Activated B cell treated with CpG ODN at 0.5 μM for 24 hours (primary cell): ENCODE data around the gene SMCR8. TPM values are rescaled to one million over a fixed set of nuclear protein-coding genes. Genes with fewer than 3 reads are reported as not detected.

ENCODE experiments used
- ATAC-seq: fragments of 200-7000 bp; cut with Tn5 transposase; one replicate; pipeline ENCODE4 v1.10.0; 2021; ENCODE audit warnings: low read depth, mild to moderate bottlenecking, moderate library complexity
- CTCF ChIA-PET: fragments of 350-600 bp; sonication (Branson Sonifier 250); formaldehyde crosslinking; loops from one replicate; lab custom pipeline; 2021; ENCODE audit warnings: antibody characterized with exemption; lab: Charles Lee
- POLR2A ChIA-PET: fragments of 350-600 bp; sonication (Branson Sonifier 250); formaldehyde crosslinking; loops from one replicate; lab custom pipeline; 2021; ENCODE audit warnings: antibody characterized with exemption; lab: Charles Lee
- DNase-seq: peaks from one replicate; pipeline ENCODE4 v3.0.0; 2022
- H3K27ac Mint-ChIP-seq: one replicate; pipeline ENCODE4 v1.8.0; 2020; ENCODE audit warnings: mixed read lengths
- H3K27me3 Mint-ChIP-seq: one replicate; pipeline ENCODE4 v1.8.0; 2021; ENCODE audit warnings: mixed read lengths
- H3K36me3 Mint-ChIP-seq: one replicate; pipeline ENCODE4 v1.8.0; 2021; ENCODE audit warnings: low read depth, mixed read lengths
- H3K4me1 Mint-ChIP-seq: one replicate; pipeline ENCODE4 v1.8.0; 2021; ENCODE audit warnings: mixed read lengths
- H3K4me3 Mint-ChIP-seq: one replicate; pipeline ENCODE4 v1.8.0; 2020; ENCODE audit warnings: mild to moderate bottlenecking, mixed read lengths
- H3K9me3 Mint-ChIP-seq: one replicate; pipeline ENCODE4 v1.8.0; 2020; ENCODE audit warnings: mixed read lengths
- CTCF ChIP-seq: fragments of 200-600 bp; IDR thresholded peaks from one replicate; pipeline ENCODE4 v1.8.0; 2022; ENCODE audit warnings: antibody characterized with exemption, mild to moderate bottlenecking
- intact Hi-C: fragments of 100-400 bp; cut with micrococcal nuclease; formaldehyde crosslinking; loops from one replicate; pipeline ENCODE4 v1.15.1; 2024
- total RNA-seq: library from RNA; stranded (reverse); gene quantifications from 2 replicates; pipeline ENCODE4 v1.2.3, GENCODE V29; 2022

Gene SMCR8
- total RNA-seq, 1 donor from 2014 or later = 36.9 TPM

- Mint-ChIP-seq H3K27me3 (no peaks in the 10 kb centered on the region), H3K9me3 (no peaks in the 10 kb centered on the region), H3K27ac (peak overlapping the region; percentile 100), H3K36me3 (peaks cover 63% of the 10 kb centered on the region), H3K4me3 (peak overlapping the region; percentile 100), H3K4me1 (peaks cover 70% of the 10 kb centered on the region)
- no peak for TF ChIP-seq CTCF
- DNase-seq = no peak
- no peak for ATAC-seq
- ChIA-PET POLR2A (interaction anchor here (0.5 to 1.7 kb wide), 6 partner anchors 10 to 508 kb away, joined by 3 to 10 read pairs (median 6); partner anchors contain the start of genes ALKBH5, FLII and SHMT1), CTCF (no interaction called here)
- intact Hi-C loops = loop anchor here (1.0 to 10.0 kb wide), 3 partner anchors 11 to 159 kb away; partner anchors contain the start of gene SHMT1
Observed at GRCh38 chr17:18314059-18314730, 898 bp upstream of the SMCR8 start.

GRCh38 chr17:18315562-18315922 is 449 bp downstream of the SMCR8 start:
- Mint-ChIP-seq H3K27me3 (no peaks in the 10 kb centered on the region), H3K4me1 (peaks cover 79% of the 10 kb centered on the region), H3K27ac (peak overlapping the region; percentile 100), H3K36me3 (peaks cover 68% of the 10 kb centered on the region), H3K9me3 (no peaks in the 10 kb centered on the region), H3K4me3 (peak overlapping the region; percentile 100)
- ChIA-PET CTCF (no interaction called here), POLR2A (interaction anchor here (0.5 to 1.7 kb wide), 4 partner anchors 9 to 1063 kb away, joined by 3 to 9 read pairs (median 6); partner anchors contain the start of genes ALKBH5 and MAPK7)
- no peak for TF ChIP-seq CTCF
- no peak for DNase-seq
- intact Hi-C loops = loop anchor here (1.0 to 10.0 kb wide), 7 partner anchors 47 to 467 kb away; partner anchors contain the start of genes ALKBH5, ATPAF2, GID4 and LLGL1
- ATAC-seq = peak; percentile 15

- ATAC-seq (no peak), DNase-seq (no peak)
- Mint-ChIP-seq H3K27me3 (no peaks in the 10 kb centered on the region), H3K9me3 (no peaks in the 10 kb centered on the region), H3K4me1 (peaks cover 83% of the 10 kb centered on the region), H3K27ac (peak overlapping the region; percentile 100), H3K4me3 (peak overlapping the region; percentile 100), H3K36me3 (peaks cover 69% of the 10 kb centered on the region)
- CTCF ChIA-PET = no interaction called here
- POLR2A ChIA-PET = interaction anchor here (0.5 to 0.6 kb wide), 2 partner anchors 104 to 1062 kb away, joined by 3 to 4 read pairs; partner anchors contain the start of gene MAPK7
- intact Hi-C loops = loop anchor here (1.0 to 10.0 kb wide), 7 partner anchors 47 to 466 kb away; partner anchors contain the start of genes ALKBH5, ATPAF2, GID4 and LLGL1
- TF ChIP-seq CTCF = no peak
Observed at GRCh38 chr17:18315961-18316360, 868 bp downstream of the SMCR8 start.

GRCh38 chr17:18318117-18318516 is 3.0 kb downstream of the SMCR8 start:
- ATAC-seq = no peak
- no peak overlapping the region for H3K27ac Mint-ChIP-seq
- intact Hi-C loops = loop anchor here (5.0 to 10.0 kb wide), 3 partner anchors 163 to 464 kb away; partner anchors contain the start of genes ATPAF2, GID4 and TVP23B

More at GRCh38 chr17:18318117-18318516, 3.0 kb downstream of the SMCR8 start:
- TF ChIP-seq CTCF = no peak
- Mint-ChIP-seq H3K9me3 (no peaks in the 10 kb centered on the region), H3K36me3 (peaks cover 80% of the 10 kb centered on the region), H3K4me1 (peaks cover 81% of the 10 kb centered on the region), H3K4me3 (peak overlapping the region; percentile 48), H3K27me3 (no peaks in the 10 kb centered on the region)
- ChIA-PET POLR2A (interaction anchor here (1.7 kb wide), 1 partner anchor 44 kb away, joined by 3 read pairs; no protein-coding TSS in a partner anchor), CTCF (no interaction called here)
- no peak for DNase-seq
